Glomerular endothelial cell (primary cell): Measurements from ENCODE around the gene AMOT. TPM values are rescaled to one million over a fixed set of nuclear protein-coding genes. Genes with fewer than 3 reads are reported as not detected.

Source experiments
- DNase-seq: peaks from one replicate; pipeline ENCODE4 v3.0.0-alpha.2; 2011; ENCODE audit warnings: low read depth, low spot score; ENCODE audit errors: extremely low read depth
- total RNA-seq: library from RNA; depleted of rRNA; stranded (reverse); fragments of >200 nt; gene quantifications from 2 replicates; pipeline ENCODE4 v1.2.3, GENCODE V29; 2015

The AMOT gene
- total RNA-seq, 1 donor from 2014 or later: 3.3 TPM

DNA sequence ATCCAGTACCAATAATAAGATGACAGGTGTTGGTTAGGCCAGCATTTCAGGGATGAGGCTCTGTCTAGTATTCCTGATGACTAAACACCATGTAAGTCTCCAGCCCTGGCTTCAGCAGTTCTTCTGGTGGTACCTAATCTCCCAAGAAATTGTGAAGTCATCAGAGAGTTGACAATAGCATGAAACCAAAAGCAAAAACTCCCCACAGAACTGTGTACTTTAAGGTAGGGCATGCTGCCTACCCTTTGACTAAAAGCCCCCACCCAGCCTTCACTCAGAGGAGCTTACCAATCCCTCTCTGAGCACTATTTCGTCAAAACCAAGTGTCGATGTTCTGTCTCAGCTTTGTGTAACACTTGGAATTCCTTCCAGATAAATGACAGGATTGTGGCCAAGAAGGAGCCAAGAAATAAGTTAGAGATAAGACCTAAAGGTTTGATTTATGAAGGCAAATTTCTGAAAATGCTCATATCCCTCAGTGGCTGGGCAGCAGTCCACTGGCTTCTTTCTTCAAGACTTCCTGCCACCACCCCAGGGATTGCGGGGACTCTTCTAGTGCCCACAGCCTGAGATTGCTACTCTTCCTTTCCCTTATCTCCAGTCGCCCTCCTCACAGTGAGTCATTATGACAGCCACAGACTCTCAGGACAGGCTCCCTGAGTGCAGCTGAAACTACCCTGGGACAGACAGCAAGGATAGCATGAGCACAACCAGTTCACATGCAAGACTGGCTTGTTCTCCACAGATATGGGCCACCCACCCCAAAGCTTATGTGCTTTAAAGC is 93.6 kb downstream of the AMOT start:
- DNase-seq: no peak

DNA sequence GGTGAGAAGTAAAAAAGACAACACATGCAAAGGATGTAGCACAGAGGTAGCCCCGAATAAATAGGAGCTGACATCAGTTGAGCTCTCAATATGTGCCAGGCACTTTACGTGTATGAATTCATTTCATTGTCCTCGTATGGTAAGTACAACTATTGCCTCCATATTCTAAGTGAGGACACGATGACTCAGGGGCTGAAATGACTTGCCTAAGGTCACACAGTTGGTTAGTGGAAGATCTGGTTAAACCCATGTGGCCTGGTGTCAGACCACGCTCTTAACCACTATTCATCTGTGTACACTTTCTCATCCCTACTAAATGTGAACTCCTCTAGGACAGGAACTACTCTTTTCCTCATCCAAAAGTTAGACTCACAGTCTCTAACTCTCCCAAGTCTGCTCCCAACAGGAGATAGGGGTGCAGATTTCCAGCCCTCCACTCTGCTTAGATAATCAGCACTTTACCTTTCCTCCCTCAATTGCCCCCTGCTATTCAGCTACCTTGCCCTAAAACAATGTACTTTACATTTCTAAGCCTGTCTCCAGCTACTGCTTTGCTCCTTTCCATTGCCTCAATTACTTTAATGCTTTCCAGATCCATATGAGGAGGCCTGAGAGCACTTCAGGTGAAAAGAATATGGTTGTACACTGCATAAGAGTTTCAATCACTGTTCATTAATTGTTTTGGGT is 102.1 kb downstream of the AMOT start:
- no peak for DNase-seq

DNA sequence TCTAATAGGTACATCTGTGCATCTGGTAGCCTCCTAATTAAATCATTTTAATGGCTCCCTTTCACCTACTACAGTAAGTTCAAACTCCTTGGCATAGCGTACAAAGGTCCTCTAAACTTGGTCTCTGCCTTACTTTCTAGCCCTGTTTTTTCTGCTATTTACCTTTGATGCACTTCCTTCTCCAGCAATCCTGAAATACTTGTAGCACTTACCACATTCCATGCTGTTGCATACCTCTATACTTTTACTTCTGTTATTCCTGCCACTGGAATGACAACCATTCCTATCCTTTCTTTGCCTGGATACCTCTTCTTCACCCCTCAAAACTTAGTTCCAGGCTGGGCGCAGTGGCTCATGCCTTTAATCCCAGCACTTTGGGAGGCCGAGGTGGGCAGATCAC is 104.3 kb downstream of the AMOT start:
- no peak for DNase-seq

GRCh38 chrX:112735147-112735546 is 105.5 kb downstream of the AMOT start:
- no peak for DNase-seq

DNA sequence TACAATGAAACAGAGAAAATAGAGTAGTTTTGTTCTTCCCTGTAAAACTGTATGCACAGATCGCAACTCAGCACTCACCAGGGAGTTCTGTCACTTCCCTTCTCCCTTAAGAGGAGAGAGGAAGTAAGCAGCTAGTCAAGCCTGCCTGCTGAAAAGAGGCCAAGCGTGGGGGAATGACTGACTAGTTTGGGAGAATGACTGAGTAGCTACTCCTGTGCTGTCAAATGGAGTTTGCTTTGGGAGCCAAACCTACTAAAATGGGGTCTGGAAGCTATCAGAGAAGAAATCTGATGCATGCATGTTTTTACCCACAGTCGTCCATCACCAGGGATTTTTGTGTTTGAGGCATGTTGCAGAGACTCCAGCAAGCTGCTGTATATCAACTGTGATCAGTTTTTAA is 106.3 kb downstream of the AMOT start:
- DNase-seq: no peak

GRCh38 chrX:112731793-112732192 is 108.8 kb downstream of the AMOT start:
- DNase-seq: no peak

Other genes starting within 250 kb of the AMOT start
- not detected in 2 replicates for gene LHFPL1, start 160.9 kb downstream of the AMOT start, total RNA-seq